HL-60 (cell line): ENCODE measurements around the gene OSBP2.

Experiments
- DNase-seq, 2 experiments: peaks; one replicate each; pipeline ENCODE4 v3.0.0-alpha.2; 2010 to 2020; ENCODE audit warnings: low read depth in 1 of 2, low spot score in 1 of 2
- H3K27ac ChIP-seq: fragments of 250-450 bp; sonication (Bioruptor Pico); replicated peaks from 2 replicates; pipeline ENCODE4 v1.5.1; 2020; ENCODE audit warnings: mild to moderate bottlenecking, moderate library complexity
- H3K27me3 ChIP-seq: fragments of 250-450 bp; sonication (Bioruptor Pico); 2 replicates; pipeline ENCODE4 v1.5.1; 2021; ENCODE audit warnings: mild to moderate bottlenecking, moderate library complexity; ENCODE audit not compliant: insufficient read depth, poor library complexity, severe bottlenecking
- H3K4me3 ChIP-seq: replicated peaks from 2 replicates; pipeline ENCODE4 v1.5.1; 2011; ENCODE audit warnings: mild to moderate bottlenecking, control low read depth, low read length; ENCODE audit not compliant: insufficient read depth
- GABPA ChIP-seq: IDR thresholded peaks from 2 replicates; pipeline ENCODE4 v1.6.1; 2012; ENCODE audit warnings: low read depth
- POLR2AphosphoS5 ChIP-seq: IDR thresholded peaks from 2 replicates; pipeline ENCODE4 v1.6.1; 2012; ENCODE audit warnings: low read depth
- SPI1 ChIP-seq: IDR thresholded peaks from 2 replicates; pipeline ENCODE4 v1.6.1; 2012; ENCODE audit warnings: low read depth, mild to moderate bottlenecking, borderline replicate concordance
- TF ChIP-seq, protein P1 (sequence below): IDR thresholded peaks from one replicate; pipeline ENCODE4 v1.5.1; 2011; ENCODE audit warnings: low read length, control low read depth, inconsistent platforms; ENCODE audit not compliant: insufficient read depth
- TF ChIP-seq, protein P2 (sequence below): IDR thresholded peaks from 2 replicates; pipeline ENCODE4 v1.6.1; 2012; ENCODE audit warnings: low read depth; ENCODE audit not compliant: insufficient replicate concordance

Gene OSBP2

DNA sequence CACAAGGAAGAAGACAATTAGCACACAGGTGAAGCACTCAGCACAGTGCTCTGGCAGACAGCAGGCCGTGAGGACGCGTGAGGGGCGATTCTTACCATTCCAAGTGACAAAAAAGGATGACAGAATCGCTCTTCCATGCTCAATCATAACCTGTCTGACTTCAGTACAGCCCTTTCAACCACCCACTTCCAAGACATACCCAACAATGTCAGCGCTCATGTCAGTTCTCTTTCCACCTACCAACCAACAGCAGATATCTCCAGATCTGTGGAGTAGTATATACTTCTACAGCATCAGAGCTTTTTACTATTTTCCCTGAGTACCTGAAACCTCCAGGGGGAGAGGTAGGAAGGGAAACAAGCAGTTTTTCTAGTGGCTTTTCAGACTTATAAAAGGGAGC, 233.7 kb downstream of the OSBP2 start:
- Histone ChIP-seq H3K27me3 (no peaks in the 10 kb centered on the region), H3K27ac (no peak overlapping the region), H3K4me3 (no peak overlapping the region)
- DNase-seq, result no peak
- TF ChIP-seq, protein P1, sequence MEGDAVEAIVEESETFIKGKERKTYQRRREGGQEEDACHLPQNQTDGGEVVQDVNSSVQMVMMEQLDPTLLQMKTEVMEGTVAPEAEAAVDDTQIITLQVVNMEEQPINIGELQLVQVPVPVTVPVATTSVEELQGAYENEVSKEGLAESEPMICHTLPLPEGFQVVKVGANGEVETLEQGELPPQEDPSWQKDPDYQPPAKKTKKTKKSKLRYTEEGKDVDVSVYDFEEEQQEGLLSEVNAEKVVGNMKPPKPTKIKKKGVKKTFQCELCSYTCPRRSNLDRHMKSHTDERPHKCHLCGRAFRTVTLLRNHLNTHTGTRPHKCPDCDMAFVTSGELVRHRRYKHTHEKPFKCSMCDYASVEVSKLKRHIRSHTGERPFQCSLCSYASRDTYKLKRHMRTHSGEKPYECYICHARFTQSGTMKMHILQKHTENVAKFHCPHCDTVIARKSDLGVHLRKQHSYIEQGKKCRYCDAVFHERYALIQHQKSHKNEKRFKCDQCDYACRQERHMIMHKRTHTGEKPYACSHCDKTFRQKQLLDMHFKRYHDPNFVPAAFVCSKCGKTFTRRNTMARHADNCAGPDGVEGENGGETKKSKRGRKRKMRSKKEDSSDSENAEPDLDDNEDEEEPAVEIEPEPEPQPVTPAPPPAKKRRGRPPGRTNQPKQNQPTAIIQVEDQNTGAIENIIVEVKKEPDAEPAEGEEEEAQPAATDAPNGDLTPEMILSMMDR, result no peak
- TF ChIP-seq, protein P2, sequence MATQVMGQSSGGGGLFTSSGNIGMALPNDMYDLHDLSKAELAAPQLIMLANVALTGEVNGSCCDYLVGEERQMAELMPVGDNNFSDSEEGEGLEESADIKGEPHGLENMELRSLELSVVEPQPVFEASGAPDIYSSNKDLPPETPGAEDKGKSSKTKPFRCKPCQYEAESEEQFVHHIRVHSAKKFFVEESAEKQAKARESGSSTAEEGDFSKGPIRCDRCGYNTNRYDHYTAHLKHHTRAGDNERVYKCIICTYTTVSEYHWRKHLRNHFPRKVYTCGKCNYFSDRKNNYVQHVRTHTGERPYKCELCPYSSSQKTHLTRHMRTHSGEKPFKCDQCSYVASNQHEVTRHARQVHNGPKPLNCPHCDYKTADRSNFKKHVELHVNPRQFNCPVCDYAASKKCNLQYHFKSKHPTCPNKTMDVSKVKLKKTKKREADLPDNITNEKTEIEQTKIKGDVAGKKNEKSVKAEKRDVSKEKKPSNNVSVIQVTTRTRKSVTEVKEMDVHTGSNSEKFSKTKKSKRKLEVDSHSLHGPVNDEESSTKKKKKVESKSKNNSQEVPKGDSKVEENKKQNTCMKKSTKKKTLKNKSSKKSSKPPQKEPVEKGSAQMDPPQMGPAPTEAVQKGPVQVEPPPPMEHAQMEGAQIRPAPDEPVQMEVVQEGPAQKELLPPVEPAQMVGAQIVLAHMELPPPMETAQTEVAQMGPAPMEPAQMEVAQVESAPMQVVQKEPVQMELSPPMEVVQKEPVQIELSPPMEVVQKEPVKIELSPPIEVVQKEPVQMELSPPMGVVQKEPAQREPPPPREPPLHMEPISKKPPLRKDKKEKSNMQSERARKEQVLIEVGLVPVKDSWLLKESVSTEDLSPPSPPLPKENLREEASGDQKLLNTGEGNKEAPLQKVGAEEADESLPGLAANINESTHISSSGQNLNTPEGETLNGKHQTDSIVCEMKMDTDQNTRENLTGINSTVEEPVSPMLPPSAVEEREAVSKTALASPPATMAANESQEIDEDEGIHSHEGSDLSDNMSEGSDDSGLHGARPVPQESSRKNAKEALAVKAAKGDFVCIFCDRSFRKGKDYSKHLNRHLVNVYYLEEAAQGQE, result no peak

DNA sequence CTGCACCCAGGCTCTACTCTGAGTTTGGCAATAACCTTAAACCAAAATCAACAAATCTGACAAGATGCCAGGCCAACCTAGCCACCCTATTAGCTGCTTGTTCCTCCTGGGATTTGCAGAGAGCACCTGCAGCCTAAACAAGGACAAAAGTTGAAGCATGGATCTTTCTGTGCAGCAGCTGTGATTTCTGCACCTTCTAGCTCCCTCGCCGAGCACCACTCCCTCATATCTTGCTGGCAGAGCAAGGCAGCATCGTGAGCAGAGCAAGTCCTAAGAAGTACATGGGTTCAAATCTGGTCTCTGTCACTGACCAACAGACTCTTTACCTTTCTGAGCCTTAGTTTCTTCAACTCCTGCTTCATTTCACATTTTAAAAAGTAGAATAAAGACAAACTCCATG, 235.6 kb downstream of the OSBP2 start:
- TF ChIP-seq, protein P2, result no peak
- TF ChIP-seq POLR2AphosphoS5 (no peak), GABPA (no peak), SPI1 (no peak)
- TF ChIP-seq, protein P1, result no peak
- Histone ChIP-seq H3K4me3 (no peak overlapping the region), H3K27ac (no peak overlapping the region), H3K27me3 (no peaks in the 10 kb centered on the region)
- DNase-seq, result no peak

DNA sequence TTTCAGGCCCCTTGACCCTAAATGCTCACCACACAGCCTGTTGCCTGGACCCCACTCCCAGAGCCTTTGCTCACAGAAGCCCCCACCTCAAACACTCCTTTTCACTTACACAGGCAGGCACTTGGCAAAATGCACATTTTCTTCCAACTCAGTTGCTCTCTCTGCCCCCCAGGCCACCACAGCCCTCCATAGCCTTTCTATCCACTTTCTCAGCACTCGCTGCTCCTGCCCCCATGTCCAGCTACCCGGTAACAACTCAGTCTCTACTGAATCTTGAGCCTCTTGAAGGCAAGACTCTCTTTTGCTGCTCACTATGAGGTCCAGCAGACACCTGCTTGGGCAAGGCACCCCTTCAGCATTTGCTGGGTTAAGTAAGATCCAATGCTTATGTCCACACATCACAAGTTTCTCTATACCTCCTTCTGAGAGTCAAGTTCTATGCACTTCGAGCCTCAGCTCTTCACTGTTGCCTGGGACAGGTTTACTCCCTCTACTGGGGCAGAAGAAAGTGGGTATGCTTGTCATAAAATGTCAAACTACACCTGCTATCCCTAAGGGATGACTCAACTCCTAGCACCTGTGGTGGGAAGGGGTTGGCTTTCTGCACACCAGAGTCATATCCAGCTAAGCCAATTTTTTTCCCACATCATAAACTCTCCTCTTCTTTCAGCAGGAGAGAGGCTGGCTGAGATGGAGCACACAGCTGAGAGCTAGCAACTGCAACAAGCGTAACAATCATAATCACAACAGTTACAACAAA, 237.0 kb downstream of the OSBP2 start:
- DNase-seq, result no peak
- H3K27ac ChIP-seq, result no peak overlapping the region

More for the DNA sequence above, 237.0 kb downstream of the OSBP2 start:
- TF ChIP-seq GABPA (no peak), POLR2AphosphoS5 (no peak)
- TF ChIP-seq, protein P1, result no peak
- H3K27me3 ChIP-seq, result no peaks in the 10 kb centered on the region
- H3K4me3 ChIP-seq, result no peak overlapping the region
